Upper lobe of left lung (tissue), 4 donors: ENCODE measurements around the gene D2HGDH.
"Not testable (repeated sequence)": the region's sequence is repeated elsewhere in the genome, so short reads cannot be mapped to it uniquely, and the experiment has no call there.

ENCODE experiments used
- EP300 ChIP-seq, 4 donors: sonication (generic); formaldehyde crosslinking; IDR thresholded peaks; one replicate each; pipeline ENCODE4 v1.5.1; 2017; ENCODE audit warnings: antibody characterized with exemption in 4 of 4, control low read depth in 2 of 4
- POLR2A ChIP-seq, 4 donors: fragments of 450-650 bp; IDR thresholded peaks; one replicate each; pipeline ENCODE4 v1.5.1; 2016 to 2017; ENCODE audit warnings: antibody characterized with exemption in 4 of 4, mild to moderate bottlenecking in 2 of 4
- POLR2AphosphoS5 ChIP-seq, 2 donors: sonication (generic); formaldehyde crosslinking; IDR thresholded peaks; one replicate each; pipeline ENCODE4 v1.5.1; 2017; ENCODE audit warnings: antibody characterized with exemption in 2 of 2
- TF ChIP-seq, protein P1 (sequence below), 6 experiments: fragments of 450-650 bp in 4 of 6; fragments of 200-600 bp in 2 of 6; sonication (generic) in 2 of 6; IDR thresholded peaks; one replicate each; pipeline ENCODE4 v1.5.1; 2016 to 2019; ENCODE audit warnings: antibody characterized with exemption in 6 of 6

- TF ChIP-seq, protein P1, sequence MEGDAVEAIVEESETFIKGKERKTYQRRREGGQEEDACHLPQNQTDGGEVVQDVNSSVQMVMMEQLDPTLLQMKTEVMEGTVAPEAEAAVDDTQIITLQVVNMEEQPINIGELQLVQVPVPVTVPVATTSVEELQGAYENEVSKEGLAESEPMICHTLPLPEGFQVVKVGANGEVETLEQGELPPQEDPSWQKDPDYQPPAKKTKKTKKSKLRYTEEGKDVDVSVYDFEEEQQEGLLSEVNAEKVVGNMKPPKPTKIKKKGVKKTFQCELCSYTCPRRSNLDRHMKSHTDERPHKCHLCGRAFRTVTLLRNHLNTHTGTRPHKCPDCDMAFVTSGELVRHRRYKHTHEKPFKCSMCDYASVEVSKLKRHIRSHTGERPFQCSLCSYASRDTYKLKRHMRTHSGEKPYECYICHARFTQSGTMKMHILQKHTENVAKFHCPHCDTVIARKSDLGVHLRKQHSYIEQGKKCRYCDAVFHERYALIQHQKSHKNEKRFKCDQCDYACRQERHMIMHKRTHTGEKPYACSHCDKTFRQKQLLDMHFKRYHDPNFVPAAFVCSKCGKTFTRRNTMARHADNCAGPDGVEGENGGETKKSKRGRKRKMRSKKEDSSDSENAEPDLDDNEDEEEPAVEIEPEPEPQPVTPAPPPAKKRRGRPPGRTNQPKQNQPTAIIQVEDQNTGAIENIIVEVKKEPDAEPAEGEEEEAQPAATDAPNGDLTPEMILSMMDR (IDR thresholded peaks at IDR 0.05), result not testable (repeated sequence)
- TF ChIP-seq POLR2A, POLR2AphosphoS5, EP300 (IDR thresholded peaks at IDR 0.05): not testable (repeated sequence)
Observed at GRCh38 chr2:241800198-241800903, 65.9 kb downstream of the D2HGDH start.
